Right lobe of liver (tissue), 6 donors: ENCODE measurements around the gene VPREB3. TPM values are rescaled to one million over a fixed set of nuclear protein-coding genes. Genes with fewer than 3 reads are reported as not detected.

Experiments
- ATAC-seq, 4 donors: fragments of 200-7000 bp; cut with Tn5 transposase; one replicate each; pipeline ENCODE4 v1.9.1; 2020; ENCODE audit warnings: mild to moderate bottlenecking in 4 of 4, moderate library complexity in 4 of 4
- DNase-seq, 3 donors: peaks; one replicate each; pipeline ENCODE4 v3.0.0-alpha.2; 2020
- H3K27ac ChIP-seq, 3 donors: fragments of 200-600 bp; one replicate each; pipeline ENCODE4 v1.8.0; 2022
- H3K27me3 ChIP-seq, 2 donors: fragments of 200-600 bp; one replicate each; pipeline ENCODE4 v1.8.0; 2022
- H3K36me3 ChIP-seq, 4 donors: fragments of 200-600 bp; sonication (generic) in 1 of 4; one replicate each; pipeline versions ENCODE4 v1.5.1 to v1.8.0; 2017 to 2022; ENCODE audit warnings: control low read depth in 1 of 4
- H3K4me1 ChIP-seq, 4 donors: fragments of 200-600 bp; sonication (generic) in 1 of 4; one replicate each; pipeline versions ENCODE4 v1.5.1 to v1.8.0; 2017 to 2022; ENCODE audit warnings: control low read depth in 1 of 4
- H3K4me3 ChIP-seq, 3 donors: fragments of 200-600 bp; one replicate each; pipeline ENCODE4 v1.8.0; 2022
- H3K9me3 ChIP-seq, 4 donors: fragments of 200-600 bp; sonication (generic) in 1 of 4; one replicate each; pipeline versions ENCODE4 v1.5.1 to v1.8.0; 2017 to 2022; ENCODE audit warnings: control low read depth in 1 of 4
- POLR2A ChIP-seq: fragments of 450-650 bp; IDR thresholded peaks from one replicate; pipeline ENCODE4 v1.6.1; 2017; ENCODE audit warnings: antibody characterized with exemption, mild to moderate bottlenecking
- WGBS: methylation state at CpG from one replicate; pipeline ENCODE4 v1.1.6; 2018; ENCODE audit warnings: low coverage, low lambda C conversion rate; ENCODE audit not compliant: insufficient coverage; ENCODE audit errors: missing lambda C conversion rate; 5-methylcytosine and 5-hydroxymethylcytosine counted together
- intact Hi-C, 2 donors: fragments of 100-400 bp; cut with DNase I; formaldehyde crosslinking; loops; one replicate each; pipeline versions ENCODE4 v1.11.2 to v1.14.1; 2022
- total RNA-seq, 6 experiments: library from RNA; depleted of rRNA in 2 of 6; stranded (reverse); fragments of >200 nt in 2 of 6; fragmentation: NEBNext Ultra II Directional in 3 of 6; extraction: Animal tissue kit (Norgen Biotek cat#: 25700) in 3 of 6; gene quantifications; one replicate each; pipeline versions ENCODE4 v1.1.0 to v1.2.4, GENCODE V29; 2016 to 2023
- TF ChIP-seq, protein P1 (sequence below), 4 donors: fragments of 200-600 bp in 3 of 4; fragments of 450-650 bp in 1 of 4; IDR thresholded peaks; one replicate each; pipeline versions ENCODE4 v1.5.1 to v1.8.0; 2016 to 2022; ENCODE audit warnings: antibody characterized with exemption in 4 of 4, mild to moderate bottlenecking in 2 of 4
- donor health status: DM: no; HTN: yes; CAD: no.
- donor health status: DM: no; HTN: no; CAD: no.
- donor health status: DM: no; HTN: no; CAD: no.
- donor health status: DM: no; HTN: yes; CAD: no.
- donor health status: DM: no; HTN: yes; CAD: no.

The VPREB3 gene
- total RNA-seq, 6 experiments from 2014 or later: 0.59 to 3.9 (median 0.70) TPM; not detected in 1

DNA sequence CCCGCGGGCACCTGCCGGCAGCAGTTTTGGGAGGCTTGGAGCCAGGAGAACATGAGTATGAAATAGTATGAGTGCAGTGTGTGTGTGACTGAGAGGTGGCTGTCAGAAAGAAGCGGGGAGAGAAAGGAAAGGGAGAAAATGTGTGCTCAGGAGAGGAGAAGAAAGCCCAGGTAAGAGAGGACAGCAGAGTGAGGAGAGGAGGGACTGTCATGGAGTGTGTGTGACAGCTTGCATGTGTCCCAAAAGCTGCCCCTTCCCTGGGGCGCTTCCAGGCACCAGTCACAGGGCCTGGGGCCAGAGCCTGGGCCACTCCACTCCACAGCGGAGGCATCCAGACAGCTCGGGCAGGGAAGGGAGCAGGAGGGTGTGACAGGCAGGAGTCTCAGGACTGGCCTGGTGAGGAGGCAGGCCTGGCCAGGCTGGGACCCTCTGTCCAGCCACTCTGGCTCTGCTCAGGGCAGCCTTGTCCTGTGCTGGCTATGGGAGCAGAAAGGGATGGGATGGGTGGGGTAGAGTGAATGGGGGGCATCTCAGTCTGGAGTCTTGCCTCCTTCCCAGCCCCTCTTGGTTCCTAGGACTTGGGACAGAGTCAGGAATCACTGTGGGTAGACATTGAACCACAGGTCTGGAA is 19.4 kb upstream of the VPREB3 start:
- H3K27ac ChIP-seq: no peak overlapping the region
- no peaks in the 10 kb centered on the region for H3K36me3 ChIP-seq
- intact Hi-C loops: no loop called here
- DNase-seq: no peak
- TF ChIP-seq POLR2A: no peak
- TF ChIP-seq, protein P1, sequence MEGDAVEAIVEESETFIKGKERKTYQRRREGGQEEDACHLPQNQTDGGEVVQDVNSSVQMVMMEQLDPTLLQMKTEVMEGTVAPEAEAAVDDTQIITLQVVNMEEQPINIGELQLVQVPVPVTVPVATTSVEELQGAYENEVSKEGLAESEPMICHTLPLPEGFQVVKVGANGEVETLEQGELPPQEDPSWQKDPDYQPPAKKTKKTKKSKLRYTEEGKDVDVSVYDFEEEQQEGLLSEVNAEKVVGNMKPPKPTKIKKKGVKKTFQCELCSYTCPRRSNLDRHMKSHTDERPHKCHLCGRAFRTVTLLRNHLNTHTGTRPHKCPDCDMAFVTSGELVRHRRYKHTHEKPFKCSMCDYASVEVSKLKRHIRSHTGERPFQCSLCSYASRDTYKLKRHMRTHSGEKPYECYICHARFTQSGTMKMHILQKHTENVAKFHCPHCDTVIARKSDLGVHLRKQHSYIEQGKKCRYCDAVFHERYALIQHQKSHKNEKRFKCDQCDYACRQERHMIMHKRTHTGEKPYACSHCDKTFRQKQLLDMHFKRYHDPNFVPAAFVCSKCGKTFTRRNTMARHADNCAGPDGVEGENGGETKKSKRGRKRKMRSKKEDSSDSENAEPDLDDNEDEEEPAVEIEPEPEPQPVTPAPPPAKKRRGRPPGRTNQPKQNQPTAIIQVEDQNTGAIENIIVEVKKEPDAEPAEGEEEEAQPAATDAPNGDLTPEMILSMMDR (IDR thresholded peaks at IDR 0.05): no peak
- no peaks in the 10 kb centered on the region for H3K9me3 ChIP-seq
- no peaks in the 10 kb centered on the region for H3K27me3 ChIP-seq
- H3K4me1 ChIP-seq: peaks cover 0 to 12% (median 5%) of the 10 kb centered on the region in 4 donors
- ATAC-seq: peak in 1 of 4 donors; percentile 5
- H3K4me3 ChIP-seq: no peak overlapping the region
- 43% methylated on average over 4 of the region's 7 CpGs for whole genome bisulfite sequencing

DNA sequence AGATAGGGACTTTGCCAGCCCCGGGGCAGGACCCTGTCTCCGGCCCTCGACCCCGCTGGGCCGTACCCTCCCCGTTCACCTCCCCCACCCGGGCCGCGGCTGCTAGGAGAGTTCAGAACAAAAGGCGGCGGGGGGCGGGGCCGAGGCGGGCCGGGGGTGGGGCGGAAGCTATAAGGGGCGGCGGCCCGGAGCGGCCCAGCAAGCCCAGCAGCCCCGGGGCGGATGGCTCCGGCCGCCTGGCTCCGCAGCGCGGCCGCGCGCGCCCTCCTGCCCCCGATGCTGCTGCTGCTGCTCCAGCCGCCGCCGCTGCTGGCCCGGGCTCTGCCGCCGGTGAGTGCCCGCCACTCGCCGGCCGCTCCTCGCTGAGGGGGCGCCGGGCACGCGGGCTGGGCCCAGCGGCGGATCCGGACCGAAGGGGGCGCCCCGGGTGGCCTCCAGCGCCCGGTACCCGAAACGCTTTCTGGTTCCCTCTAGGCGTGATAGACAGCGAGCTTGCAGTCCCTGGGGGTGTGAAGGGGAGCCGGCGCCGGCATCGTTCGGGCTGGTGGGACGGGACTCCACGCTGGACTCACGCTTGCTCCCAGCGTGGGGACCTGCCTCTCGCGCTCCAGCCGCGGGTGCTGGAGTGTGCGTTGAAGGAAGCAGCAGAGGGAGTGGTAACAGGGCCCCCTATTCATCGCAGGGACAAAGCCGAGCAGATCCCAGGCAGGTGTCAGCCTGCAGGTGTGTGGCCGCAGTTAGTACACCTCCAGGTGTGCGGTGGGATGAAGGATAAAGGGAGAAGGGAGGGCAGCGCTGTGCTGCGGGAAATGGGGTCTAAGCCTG is 18.6 kb upstream of the VPREB3 start, which contains the start of gene MMP11:
TSS of gene MMP11 (plus strand) at position 201 of the 825 bp plus-strand sequence. CDS start at position 223, 22 bp downstream.
- TF ChIP-seq, protein P1 (IDR thresholded peaks at IDR 0.05): no peak
- DNase-seq (peak; percentile 63 to 70 (median 64)), ATAC-seq (peak; percentile 14 to 38 (median 26))
- 23% methylated on average over 9 of the region's 79 CpGs for WGBS
- no peaks in the 10 kb centered on the region for H3K9me3 ChIP-seq
- intact Hi-C loops: no loop called here
- peak within 1 kb of the TSS in 2 of 3 donors; percentile 35 to 52 for H3K4me3 ChIP-seq
- H3K27me3 ChIP-seq: no peaks in the 10 kb centered on the region
- H3K27ac ChIP-seq: no peak within 1 kb of the TSS
- no peaks in the 10 kb centered on the region for H3K36me3 ChIP-seq
- H3K4me1 ChIP-seq: peaks cover 0 to 15% (median 6%) of the 10 kb centered on the region in 4 donors

DNA sequence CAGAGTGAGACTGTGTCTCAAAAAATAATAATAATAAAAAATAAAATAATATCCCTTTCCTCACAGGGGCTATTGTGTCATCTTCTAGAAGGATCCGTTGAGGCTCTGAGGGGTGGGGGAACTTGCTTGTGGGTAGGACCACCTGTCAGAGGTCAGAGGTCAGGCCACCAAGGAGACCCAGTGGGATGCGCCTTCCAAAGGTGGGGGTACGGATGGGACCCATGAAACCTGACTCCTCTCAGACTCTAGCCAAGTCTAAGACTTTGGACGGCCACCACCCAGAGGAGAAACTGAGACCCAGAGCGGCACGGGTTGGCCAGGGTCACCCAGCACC is 18.1 kb upstream of the VPREB3 start:
- TF ChIP-seq, protein P1 (IDR thresholded peaks at IDR 0.05): no peak
- TF ChIP-seq POLR2A: no peak

DNA sequence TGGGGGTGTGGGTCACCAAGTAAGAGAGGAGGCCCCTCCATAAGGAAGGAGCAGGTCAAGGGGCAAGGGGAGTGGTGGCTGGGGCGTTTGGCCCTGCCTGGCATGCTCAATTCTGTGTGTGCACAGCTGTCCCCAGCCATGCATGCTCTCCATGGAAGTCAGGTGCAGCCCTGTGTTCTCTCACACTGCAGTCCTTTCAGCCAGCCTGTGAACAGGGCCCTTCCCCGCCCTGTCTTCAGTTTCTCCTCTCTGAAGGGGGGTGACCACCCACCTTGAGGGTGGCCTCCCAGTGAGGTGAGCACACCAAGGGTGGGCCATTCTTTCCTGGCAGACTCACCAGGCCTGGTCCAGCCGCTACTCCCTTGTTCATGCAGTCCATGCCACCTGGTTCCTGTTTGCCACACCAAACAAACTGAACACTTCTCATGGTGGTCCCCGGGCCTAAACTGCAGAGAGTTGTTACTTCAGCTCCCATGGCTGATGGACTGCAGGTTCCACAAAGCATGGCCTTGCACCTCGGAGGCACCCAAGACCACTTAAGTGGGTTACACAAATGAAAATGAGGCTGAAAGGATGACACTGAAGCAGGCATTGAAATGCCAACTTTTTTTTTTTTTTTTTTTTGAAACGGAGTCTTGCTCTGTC is 15.2 kb upstream of the VPREB3 start:
- Histone ChIP-seq H3K4me3 (no peak overlapping the region), H3K36me3 (peaks cover 0 to 3% (median under 1%) of the 10 kb centered on the region in 4 donors), H3K9me3 (no peaks in the 10 kb centered on the region), H3K27me3 (no peaks in the 10 kb centered on the region), H3K4me1 (peaks cover 0 to 30% (median 15%) of the 10 kb centered on the region in 4 donors), H3K27ac (no peak overlapping the region)
- DNase-seq (no peak), ATAC-seq (no peak)
- no peak for TF ChIP-seq POLR2A
- TF ChIP-seq, protein P1 (IDR thresholded peaks at IDR 0.05): no peak
- 81% methylated on average over 2 of the region's 6 CpGs for WGBS
- intact Hi-C loops: loop anchor here in 1 of 2 donors (5.0 kb wide), 1 partner anchor 78 kb away; no protein-coding TSS in a partner anchor

More for the DNA sequence above, 18.1 kb upstream of the VPREB3 start:
- intact Hi-C loops: no loop called here
- 9% methylated on average over 6 of the region's 6 CpGs for WGBS
- no peak overlapping the region for H3K27ac ChIP-seq
- ATAC-seq (no peak), DNase-seq (no peak)
- no peaks in the 10 kb centered on the region for H3K9me3 ChIP-seq
- no peaks in the 10 kb centered on the region for H3K36me3 ChIP-seq
- H3K4me1 ChIP-seq: peaks cover 0 to 15% (median 6%) of the 10 kb centered on the region in 4 donors
- H3K4me3 ChIP-seq: peak overlapping the region in 2 of 3 donors; percentile 35 to 52
- H3K27me3 ChIP-seq: no peaks in the 10 kb centered on the region
